Jurkat, Clone E6-1 (cell line): ENCODE results near the gene CALY. TPM values are rescaled to one million over a fixed set of nuclear protein-coding genes. Genes with fewer than 3 reads are reported as not detected.
"Not testable (repeated sequence)": the region's sequence is repeated elsewhere in the genome, so short reads cannot be mapped to it uniquely, and the experiment has no call there.

Experiments
- DNase-seq: peaks from one replicate; pipeline ENCODE4 v3.0.0-alpha.2; 2011; ENCODE audit warnings: low read depth, low spot score
- H3K4me3 ChIP-seq: 2 replicates; pipeline ENCODE4 v1.5.1; 2011; ENCODE audit warnings: mild to moderate bottlenecking, low read length, control low read depth, moderate library complexity
- polyA plus RNA-seq: library from polyadenylated mRNA; unstranded; fragments of >200 nt; gene quantifications from one replicate; pipeline ENCODE4 v1.2.1, GENCODE V29; 2012; ENCODE audit warnings: missing spikeins; ENCODE audit not compliant: insufficient read length, insufficient read depth

Gene CALY
- polyA plus RNA-seq = 1.6 TPM

- peak; percentile 86 for DNase-seq
- no peak within 1 kb of the TSS for H3K4me3 ChIP-seq
These were observed at the start of gene CALY for GRCh38 chr10:133336577-133337369. CALY (minus strand) TSS chr10:133336896; CDS start chr10:133328989, 7,907 bp downstream.

- no peak for DNase-seq
- no peak overlapping the region for H3K4me3 ChIP-seq
These were observed 48.5 kb upstream of the CALY start for GRCh38 chr10:133385214-133385613.

GRCh38 chr10:133384071-133384470 is 47.4 kb upstream of the CALY start:
- H3K4me3 ChIP-seq = no peak overlapping the region
- no peak for DNase-seq

GRCh38 chr10:133383551-133383950 is 46.9 kb upstream of the CALY start:
- no peak overlapping the region for H3K4me3 ChIP-seq
- no peak for DNase-seq

GRCh38 chr10:133381036-133381435 is 44.3 kb upstream of the CALY start:
- DNase-seq = no peak
- no peak overlapping the region for H3K4me3 ChIP-seq

GRCh38 chr10:133379801-133380666 is 43.3 kb upstream of the CALY start:
- H3K4me3 ChIP-seq = no peak overlapping the region
- no peak for DNase-seq

GRCh38 chr10:133379152-133379800 is 42.6 kb upstream of the CALY start, which contains the start of gene PAOX:
PAOX (plus strand) TSS chr10:133379262; CDS start chr10:133379317, 55 bp downstream.
- DNase-seq = no peak
- peak within 1 kb of the TSS; percentile 68 for H3K4me3 ChIP-seq

GRCh38 chr10:133378251-133379096 is 41.8 kb upstream of the CALY start:
- peak overlapping the region; percentile 68 for H3K4me3 ChIP-seq
- peak; percentile 16 for DNase-seq

- no peak for DNase-seq
- peak overlapping the region; percentile 68 for H3K4me3 ChIP-seq
These were observed 41.1 kb upstream of the CALY start for GRCh38 chr10:133377818-133378250.

GRCh38 chr10:133377025-133377817 is 40.5 kb upstream of the CALY start:
- H3K4me3 ChIP-seq = no peak overlapping the region
- DNase-seq = no peak

GRCh38 chr10:133376183-133376582 is 39.5 kb upstream of the CALY start:
- H3K4me3 ChIP-seq, DNase-seq: not testable (repeated sequence)

GRCh38 chr10:133375357-133376115 is 38.8 kb upstream of the CALY start:
- no peak for DNase-seq
- H3K4me3 ChIP-seq = no peak overlapping the region

GRCh38 chr10:133373174-133374090 is 36.7 kb upstream of the CALY start, which contains the start of gene ECHS1:
ECHS1 (minus strand) TSS chr10:133373354; CDS start chr10:133373333, 21 bp downstream.
- DNase-seq = peak; percentile 74
- peak within 1 kb of the TSS; percentile 68 for H3K4me3 ChIP-seq

GRCh38 chr10:133372507-133372906 is 35.8 kb upstream of the CALY start:
- peak overlapping the region; percentile 68 for H3K4me3 ChIP-seq
- no peak for DNase-seq

- no peak overlapping the region for H3K4me3 ChIP-seq
These were observed 33.5 kb upstream of the CALY start for GRCh38 chr10:133370030-133370786.

More at GRCh38 chr10:133370030-133370786, 33.5 kb upstream of the CALY start:
- DNase-seq = no peak
